ENCODE results near the gene GAST. TPM values are rescaled to one million over a fixed set of nuclear protein-coding genes. Genes with fewer than 3 reads are reported as not detected.

The GAST gene
- total and polyA plus RNA-seq, 10 of the 15 experiments (the other 5 are each of a cell fraction or from before 2014, with no cell fraction given): not detected

DNA sequence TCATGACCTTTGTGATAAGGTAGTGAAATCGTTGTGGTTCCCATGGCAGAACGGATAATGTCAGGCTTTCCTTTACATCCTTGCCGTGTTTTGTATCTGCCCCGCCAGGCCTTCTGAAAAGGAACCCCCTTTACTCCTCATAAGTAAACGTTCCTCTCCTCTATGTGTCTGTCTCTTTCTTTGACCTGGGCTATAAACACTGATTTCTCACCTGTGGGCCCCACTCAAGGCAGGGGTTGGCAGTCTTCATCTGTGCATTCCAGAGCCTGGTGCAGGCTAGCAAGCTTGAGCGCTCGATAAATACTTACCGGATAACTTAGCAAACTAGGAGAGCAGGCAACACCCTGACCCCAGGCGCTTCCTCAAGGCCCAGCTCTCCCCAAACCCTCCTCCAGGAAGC, 29.6 kb downstream of the GAST start (continued):
- TF ChIP-seq MEF2B (IDR thresholded peaks at IDR 0.05; ENCODE audit: partially characterized antibody, poor library complexity, severe bottlenecking) (no peak), CHD2 (IDR thresholded peaks at IDR 0.05; ENCODE audit: borderline replicate concordance, low read depth, low read length) (no peak), BHLHE40 (IDR thresholded peaks at IDR 0.05; ENCODE audit: borderline replicate concordance in 1 of 2, low read depth in 2 of 2, low read length in 1 of 2) (no peak)
- TF ChIP-seq, protein P1, sequence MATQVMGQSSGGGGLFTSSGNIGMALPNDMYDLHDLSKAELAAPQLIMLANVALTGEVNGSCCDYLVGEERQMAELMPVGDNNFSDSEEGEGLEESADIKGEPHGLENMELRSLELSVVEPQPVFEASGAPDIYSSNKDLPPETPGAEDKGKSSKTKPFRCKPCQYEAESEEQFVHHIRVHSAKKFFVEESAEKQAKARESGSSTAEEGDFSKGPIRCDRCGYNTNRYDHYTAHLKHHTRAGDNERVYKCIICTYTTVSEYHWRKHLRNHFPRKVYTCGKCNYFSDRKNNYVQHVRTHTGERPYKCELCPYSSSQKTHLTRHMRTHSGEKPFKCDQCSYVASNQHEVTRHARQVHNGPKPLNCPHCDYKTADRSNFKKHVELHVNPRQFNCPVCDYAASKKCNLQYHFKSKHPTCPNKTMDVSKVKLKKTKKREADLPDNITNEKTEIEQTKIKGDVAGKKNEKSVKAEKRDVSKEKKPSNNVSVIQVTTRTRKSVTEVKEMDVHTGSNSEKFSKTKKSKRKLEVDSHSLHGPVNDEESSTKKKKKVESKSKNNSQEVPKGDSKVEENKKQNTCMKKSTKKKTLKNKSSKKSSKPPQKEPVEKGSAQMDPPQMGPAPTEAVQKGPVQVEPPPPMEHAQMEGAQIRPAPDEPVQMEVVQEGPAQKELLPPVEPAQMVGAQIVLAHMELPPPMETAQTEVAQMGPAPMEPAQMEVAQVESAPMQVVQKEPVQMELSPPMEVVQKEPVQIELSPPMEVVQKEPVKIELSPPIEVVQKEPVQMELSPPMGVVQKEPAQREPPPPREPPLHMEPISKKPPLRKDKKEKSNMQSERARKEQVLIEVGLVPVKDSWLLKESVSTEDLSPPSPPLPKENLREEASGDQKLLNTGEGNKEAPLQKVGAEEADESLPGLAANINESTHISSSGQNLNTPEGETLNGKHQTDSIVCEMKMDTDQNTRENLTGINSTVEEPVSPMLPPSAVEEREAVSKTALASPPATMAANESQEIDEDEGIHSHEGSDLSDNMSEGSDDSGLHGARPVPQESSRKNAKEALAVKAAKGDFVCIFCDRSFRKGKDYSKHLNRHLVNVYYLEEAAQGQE (IDR thresholded peaks at IDR 0.05; ENCODE audit: low read depth, low read length): no peak

DNA sequence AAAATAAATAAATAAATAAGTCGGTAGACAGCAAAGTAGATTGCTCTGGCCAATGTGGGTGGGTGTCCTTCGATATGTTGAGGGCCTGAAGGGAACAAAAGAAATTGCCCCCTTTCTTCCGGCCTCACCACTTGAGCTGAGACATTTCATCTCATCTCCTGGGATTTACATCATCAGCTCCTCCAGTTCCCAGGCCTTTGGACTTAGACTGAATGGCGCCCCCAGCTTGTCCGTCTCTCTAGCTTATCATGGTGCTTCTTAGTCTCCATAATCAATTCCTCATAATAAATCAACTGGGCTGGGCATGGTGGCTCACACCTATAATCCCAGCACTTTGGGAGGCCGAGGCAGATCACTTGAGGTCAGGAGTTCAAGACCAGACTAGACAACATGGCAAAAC, 36.1 kb downstream of the GAST start:
- no peaks in the 10 kb centered on the region for H3K27me3 ChIP-seq (replicated peaks in 1 of 2; ENCODE audit: control insufficient read depth in 2 of 2, insufficient read depth in 2 of 2, low read length in 1 of 2)
- no peaks in the 10 kb centered on the region for H3K4me1 ChIP-seq (ENCODE audit: control insufficient read depth, insufficient read depth, low read length)
- ChIA-PET SMC1A (ENCODE audit: uncharacterized antibody, unreplicated experiment) (no interaction called here), POLR2A (no interaction called here), RAD21 (ENCODE audit: unreplicated experiment) (no interaction called here), CTCF (interaction anchor here (1.2 kb wide), 1 partner anchor 10 kb away, joined by 4 read pairs; no protein-coding TSS in a partner anchor)
- H3K36me3 ChIP-seq (ENCODE audit: control insufficient read depth in 2 of 2, insufficient read depth in 2 of 2, low read length in 1 of 2): no peaks in the 10 kb centered on the region
- H3K27ac ChIP-seq (ENCODE audit: control insufficient read depth, insufficient read depth): no peak overlapping the region
- no peak overlapping the region for H2AFZ ChIP-seq (ENCODE audit: control insufficient read depth, low read depth, low read length)
- 60% methylated on average over 6 of the region's 6 CpGs for WGBS (ENCODE audit: insufficient coverage, insufficient replicate concordance, low lambda C conversion rate, missing lambda C conversion rate)
- no peaks in the 10 kb centered on the region for H3K9me3 ChIP-seq (replicated peaks; ENCODE audit: control insufficient read depth, insufficient read depth, low read length)
- DNase-seq (ENCODE audit: low read depth, low spot score): no peak
- intact Hi-C loops (cut with micrococcal nuclease; ENCODE audit: unreplicated experiment): no loop called here
- no peak for ATAC-seq
- no TSS peak for BruUV-seq (replicated peaks)
- no peak overlapping the region for H3K4me3 ChIP-seq
- FAIRE-seq: no peak
- TF ChIP-seq PAX5 (IDR thresholded peaks at IDR 0.05; ENCODE audit: borderline replicate concordance, low read depth, low read length) (no peak), CBX3 (IDR thresholded peaks at IDR 0.05; ENCODE audit: borderline replicate concordance, low read depth) (no peak), MYC (IDR thresholded peaks at IDR 0.05; ENCODE audit: insufficient read depth, insufficient read length, insufficient replicate concordance, low read length, severe bottlenecking) (no peak), DPF2 (IDR thresholded peaks at IDR 0.05) (no peak), ZNF384 (IDR thresholded peaks at IDR 0.05; ENCODE audit: borderline replicate concordance, low read depth, low read length) (no peak), FOS (IDR thresholded peaks at IDR 0.05; ENCODE audit: borderline replicate concordance, extremely low read depth, insufficient read length) (no peak), SIX5 (IDR thresholded peaks at IDR 0.05; ENCODE audit: low read depth, low read length, severe bottlenecking) (no peak), ZNF24 (IDR thresholded peaks at IDR 0.05) (no peak), RFX5 (IDR thresholded peaks at IDR 0.05; ENCODE audit: low read depth, low read length) (no peak), TCF3 (IDR thresholded peaks at IDR 0.05; ENCODE audit: borderline replicate concordance, insufficient read depth, low read depth, low read length) (no peak)
- TF ChIP-seq, protein P2, sequence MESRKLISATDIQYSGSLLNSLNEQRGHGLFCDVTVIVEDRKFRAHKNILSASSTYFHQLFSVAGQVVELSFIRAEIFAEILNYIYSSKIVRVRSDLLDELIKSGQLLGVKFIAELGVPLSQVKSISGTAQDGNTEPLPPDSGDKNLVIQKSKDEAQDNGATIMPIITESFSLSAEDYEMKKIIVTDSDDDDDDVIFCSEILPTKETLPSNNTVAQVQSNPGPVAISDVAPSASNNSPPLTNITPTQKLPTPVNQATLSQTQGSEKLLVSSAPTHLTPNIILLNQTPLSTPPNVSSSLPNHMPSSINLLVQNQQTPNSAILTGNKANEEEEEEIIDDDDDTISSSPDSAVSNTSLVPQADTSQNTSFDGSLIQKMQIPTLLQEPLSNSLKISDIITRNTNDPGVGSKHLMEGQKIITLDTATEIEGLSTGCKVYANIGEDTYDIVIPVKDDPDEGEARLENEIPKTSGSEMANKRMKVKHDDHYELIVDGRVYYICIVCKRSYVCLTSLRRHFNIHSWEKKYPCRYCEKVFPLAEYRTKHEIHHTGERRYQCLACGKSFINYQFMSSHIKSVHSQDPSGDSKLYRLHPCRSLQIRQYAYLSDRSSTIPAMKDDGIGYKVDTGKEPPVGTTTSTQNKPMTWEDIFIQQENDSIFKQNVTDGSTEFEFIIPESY (IDR thresholded peaks at IDR 0.05): no peak
- TF ChIP-seq, protein P3, sequence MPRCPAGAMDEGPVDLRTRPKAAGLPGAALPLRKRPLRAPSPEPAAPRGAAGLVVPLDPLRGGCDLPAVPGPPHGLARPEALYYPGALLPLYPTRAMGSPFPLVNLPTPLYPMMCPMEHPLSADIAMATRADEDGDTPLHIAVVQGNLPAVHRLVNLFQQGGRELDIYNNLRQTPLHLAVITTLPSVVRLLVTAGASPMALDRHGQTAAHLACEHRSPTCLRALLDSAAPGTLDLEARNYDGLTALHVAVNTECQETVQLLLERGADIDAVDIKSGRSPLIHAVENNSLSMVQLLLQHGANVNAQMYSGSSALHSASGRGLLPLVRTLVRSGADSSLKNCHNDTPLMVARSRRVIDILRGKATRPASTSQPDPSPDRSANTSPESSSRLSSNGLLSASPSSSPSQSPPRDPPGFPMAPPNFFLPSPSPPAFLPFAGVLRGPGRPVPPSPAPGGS (IDR thresholded peaks at IDR 0.05; ENCODE audit: borderline replicate concordance, insufficient read depth, low read depth, low read length, poor library complexity, severe bottlenecking): no peak
- H3K4me2 ChIP-seq (ENCODE audit: control insufficient read depth, insufficient read depth): no peak overlapping the region
- H4K20me1 ChIP-seq (ENCODE audit: control insufficient read depth, insufficient read depth): no peaks in the 10 kb centered on the region
- in situ Hi-C loops (cut with MboI): no loop called here
- H3K9ac ChIP-seq (ENCODE audit: control insufficient read depth, insufficient read depth, low read length): no peak overlapping the region
- no peaks in the 10 kb centered on the region for H3K79me2 ChIP-seq (ENCODE audit: control insufficient read depth, insufficient read depth, low read length)

All from GM12878 (cell line).